Stimulated activated CD4-positive, alpha-beta T cell treated with anti-CD3 and anti-CD28 coated beads, Interleukin-15, amount 100 ng/mL, for 1 hour (primary cell): Measurements from ENCODE around the gene NDUFB10.

Experiments
- DNase-seq, 2 donors: peaks; one replicate each; pipeline ENCODE4 v3.0.0-alpha.2; 2020; ENCODE audit warnings: low read depth in 1 of 2, low spot score in 1 of 2

NDUFB10 gene

DNA sequence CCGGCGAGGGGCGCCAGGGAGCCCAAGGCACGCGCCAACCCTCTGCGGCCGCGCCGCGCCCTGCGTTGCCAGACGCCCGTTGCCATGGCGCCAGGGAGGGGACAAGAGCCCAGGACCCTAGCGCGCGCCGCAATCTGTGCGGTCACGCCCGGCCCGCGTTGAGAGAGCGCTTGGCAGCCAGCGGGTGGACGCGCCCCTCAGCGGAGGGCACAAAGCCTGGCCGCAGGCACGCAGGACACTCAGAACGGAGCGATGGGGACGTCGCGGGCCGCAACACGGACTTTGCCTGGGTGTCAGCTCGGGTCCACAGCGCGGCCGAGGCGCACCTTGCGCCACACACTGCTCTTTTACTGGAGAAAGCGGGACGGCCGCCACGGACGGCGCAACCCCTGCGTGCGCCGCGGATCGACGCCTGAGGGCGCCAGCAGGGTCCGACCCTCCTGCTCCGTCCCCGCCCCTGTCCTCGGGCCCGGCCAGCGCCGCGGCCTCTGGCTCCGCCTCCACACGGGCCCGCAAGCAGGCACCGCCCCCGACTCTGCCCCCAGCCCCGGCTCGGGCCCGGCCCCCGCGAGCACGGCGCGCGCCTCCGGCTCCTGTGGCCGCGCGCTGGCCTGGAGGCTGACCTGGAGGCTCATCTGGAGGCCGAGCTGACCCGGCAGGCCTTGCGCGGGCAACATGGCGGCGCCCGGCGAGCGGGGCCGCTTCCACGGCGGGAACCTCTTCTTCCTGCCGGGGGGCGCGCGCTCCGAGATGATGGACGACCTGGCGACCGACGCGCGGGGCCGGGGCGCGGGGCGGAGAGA, 24.4 kb downstream of the NDUFB10 start, which contains the start of gene GFER:
Gene GFER (plus strand): TSS at position 650 of the 803 bp plus-strand sequence. CDS start 26 bp downstream, at position 676.
- peak in 1 of 2 donors; percentile 42 for DNase-seq

DNA sequence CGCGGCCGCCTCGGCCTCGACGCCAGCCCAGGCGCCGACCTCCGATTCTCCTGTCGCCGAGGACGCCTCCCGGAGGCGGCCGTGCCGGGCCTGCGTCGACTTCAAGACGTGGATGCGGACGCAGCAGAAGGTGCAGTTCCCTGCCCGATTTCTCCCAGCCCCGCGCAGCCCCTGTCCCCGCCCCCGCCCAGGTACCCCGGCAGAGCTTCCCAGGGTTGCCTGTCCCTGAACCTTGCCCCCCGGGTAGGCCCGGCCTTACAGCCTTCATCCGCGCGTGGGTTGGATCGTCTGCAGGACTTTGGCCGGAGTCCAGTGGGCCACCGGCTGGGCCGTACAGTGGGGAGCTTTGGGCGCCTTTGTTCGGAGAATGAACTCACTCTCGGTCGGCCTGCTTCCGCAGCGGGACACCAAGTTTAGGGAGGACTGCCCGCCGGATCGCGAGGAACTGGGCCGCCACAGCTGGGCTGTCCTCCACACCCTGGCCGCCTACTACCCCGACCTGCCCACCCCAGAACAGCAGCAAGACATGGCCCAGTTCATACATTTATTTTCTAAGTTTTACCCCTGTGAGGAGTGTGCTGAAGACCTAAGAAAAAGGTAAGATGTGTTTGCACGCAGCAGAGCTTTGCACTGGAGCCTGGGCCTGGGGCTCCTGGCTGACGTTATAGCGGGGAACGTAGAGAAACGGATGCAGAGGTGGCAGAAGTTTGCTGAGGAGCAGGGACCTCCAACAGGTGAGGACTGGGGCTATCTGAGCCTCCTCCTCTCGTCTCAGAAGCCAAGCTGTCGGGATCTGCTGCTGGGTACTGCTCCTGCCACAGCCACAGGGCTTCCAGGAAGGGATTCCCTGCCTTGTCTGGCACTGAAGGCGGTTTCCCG, 25.2 kb downstream of the NDUFB10 start:
- DNase-seq, result no peak

DNA sequence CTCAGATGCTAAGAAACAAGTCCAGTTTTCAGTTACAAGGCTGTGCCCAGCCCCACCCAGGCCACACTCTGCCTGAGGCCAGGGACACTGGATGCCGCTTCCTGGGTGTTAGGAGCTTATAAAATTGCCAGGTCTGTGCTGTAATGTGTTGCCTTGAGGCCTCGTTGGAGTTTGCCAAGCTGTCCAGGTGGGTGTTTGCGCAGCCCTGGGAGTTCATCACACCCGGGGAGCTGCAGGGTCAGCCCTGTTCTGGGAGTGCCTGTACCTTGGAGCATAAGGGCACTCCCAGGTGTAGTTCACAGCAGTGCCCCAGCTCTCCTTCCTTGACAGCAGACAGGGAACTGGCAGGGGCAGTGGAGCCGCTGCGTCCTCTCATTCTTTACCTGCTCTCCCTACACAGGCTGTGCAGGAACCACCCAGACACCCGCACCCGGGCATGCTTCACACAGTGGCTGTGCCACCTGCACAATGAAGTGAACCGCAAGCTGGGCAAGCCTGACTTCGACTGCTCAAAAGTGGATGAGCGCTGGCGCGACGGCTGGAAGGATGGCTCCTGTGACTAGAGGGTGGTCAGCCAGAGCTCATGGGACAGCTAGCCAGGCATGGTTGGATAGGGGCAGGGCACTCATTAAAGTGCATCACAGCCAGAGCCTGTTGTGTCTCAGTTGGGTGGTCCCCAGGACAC, 26.3 kb downstream of the NDUFB10 start:
- no peak for DNase-seq

DNA sequence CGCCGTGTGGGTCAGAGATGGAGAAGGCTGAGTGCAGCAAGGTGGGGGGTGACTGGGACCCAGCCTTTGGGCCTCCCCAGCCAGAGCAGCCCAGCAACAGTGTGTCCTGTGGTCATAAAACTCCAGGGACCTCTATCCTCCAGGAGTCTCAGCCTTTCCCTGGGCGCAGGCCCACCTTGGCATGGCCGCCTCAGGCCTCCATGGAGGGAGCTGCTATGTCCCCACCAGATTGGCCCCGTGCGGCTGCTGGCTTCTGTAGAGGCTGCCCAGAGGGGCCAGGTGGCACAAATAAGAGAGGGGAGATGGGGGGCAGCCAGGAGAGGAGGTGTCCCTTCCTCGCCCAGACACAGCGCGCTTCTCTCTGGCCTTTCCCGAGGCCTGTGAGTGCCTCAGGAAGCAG, 27.9 kb downstream of the NDUFB10 start:
- no peak for DNase-seq

DNA sequence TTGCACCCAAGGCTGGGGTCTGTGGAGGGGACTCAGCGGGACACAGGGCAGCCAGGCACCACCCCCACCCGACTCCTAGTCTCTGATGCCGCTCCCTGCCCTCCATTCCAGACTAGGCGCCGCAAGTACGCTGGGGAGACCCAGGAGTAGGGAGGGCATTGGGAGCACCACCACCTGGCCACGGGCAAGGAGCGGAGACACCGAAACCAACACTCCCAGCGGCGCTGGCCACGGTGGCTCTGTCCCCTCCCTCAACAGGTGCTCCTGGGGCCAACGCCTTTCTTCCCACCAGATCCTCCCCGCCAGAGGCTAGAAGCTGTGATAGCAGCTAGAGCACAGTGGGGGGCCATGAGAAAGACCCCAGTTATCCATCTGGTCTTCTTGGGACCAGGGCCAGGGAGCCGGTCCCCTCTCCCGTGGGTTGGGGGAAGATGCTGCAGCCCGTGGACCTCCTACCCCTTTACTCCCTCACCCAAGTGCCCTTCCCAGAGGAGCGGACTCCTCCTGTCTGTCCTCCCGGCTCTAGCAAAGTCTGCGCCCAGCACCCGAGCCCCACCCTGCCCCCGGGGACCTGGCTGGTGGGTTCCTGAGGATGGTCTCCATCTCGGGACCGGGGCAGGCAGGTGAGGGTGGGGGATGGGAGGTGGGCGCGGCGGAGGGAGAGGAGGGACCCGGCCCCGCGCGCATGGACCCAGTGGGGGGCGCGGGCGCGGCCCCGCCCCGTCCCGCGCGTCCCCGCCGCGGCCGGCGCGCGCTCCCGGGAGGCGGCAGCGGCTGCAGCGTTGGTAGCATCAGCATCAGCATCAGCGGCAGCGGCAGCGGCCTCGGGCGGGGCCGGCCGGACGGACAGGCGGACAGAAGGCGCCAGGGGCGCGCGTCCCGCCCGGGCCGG, 30.1 kb downstream of the NDUFB10 start, which contains the start of gene SYNGR3:
Gene SYNGR3 (plus strand): TSS at position 762 of the 892 bp plus-strand sequence. CDS start 133 bp downstream, outside the sequence.
- DNase-seq, result no peak

DNA sequence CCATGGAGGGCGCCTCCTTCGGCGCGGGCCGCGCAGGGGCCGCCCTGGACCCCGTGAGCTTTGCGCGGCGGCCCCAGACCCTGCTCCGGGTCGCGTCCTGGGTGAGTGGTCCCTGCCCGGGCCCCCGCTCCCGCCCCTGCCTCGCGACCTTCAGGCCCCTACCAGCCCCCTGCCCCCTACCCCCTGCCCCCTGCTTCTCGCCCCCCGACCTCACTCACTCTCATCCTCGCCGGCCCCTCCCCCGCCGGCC, 30.7 kb downstream of the NDUFB10 start:
- DNase-seq, result no peak

DNA sequence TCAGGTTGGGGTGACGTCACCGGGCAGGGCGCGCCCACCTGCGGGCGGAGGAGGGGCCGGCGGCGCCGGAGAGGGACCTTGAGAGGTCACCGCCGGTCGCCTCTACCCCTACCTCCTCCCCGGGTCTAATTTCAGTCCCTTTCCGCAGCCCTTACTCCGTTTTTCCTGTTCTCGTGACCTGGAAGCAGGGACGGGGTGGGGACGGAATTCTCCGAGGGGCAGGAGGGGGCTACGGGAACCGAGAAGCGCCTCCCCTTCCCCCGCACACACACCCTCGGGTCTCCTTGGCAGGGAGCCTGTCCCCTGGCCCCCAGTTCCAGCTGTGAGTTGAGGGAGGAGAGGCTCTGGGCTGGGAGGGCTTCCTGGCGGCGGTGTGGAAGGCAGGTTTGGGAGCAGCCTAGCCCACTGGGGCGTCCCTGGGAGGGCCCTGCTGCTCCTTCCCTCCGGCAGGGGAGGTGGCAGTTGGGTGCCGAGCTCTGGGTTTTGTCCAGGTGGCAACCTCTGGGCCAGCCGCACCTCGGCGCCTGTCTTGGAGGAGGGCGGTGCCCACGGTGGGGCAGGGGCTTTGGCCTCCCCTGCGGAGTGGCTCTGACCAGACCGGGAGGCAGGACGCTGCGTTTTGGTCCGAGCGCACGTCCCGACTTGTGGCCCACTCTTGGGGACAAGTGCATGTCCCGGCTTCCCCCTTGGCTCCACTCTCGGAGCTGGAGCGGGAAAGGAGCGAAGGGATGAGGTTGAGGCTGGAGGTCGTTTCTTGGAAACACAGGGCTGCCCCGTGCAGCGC, 31.2 kb downstream of the NDUFB10 start:
- no peak for DNase-seq

DNA sequence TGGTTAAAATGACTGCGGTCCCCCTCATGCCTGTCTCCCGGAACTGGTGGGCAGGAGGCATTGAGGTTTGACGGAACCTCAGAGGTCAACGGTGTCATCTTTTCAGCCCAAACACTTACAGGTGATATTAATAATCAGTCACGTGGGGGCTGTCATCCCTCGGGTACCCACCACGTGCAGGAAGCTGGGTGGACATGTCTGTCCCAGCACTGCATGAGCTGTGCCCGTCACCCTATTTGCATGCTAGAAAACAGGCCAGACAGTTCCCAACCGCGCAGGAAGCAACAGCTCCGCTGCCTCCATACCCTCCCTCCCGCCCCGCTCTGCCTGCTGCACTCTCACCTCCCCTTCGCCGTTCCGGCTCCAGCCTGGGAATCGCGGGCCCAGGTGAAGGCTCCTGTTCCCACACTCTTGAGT, 31.8 kb downstream of the NDUFB10 start:
- peak in 1 of 2 donors; percentile 26 for DNase-seq

DNA sequence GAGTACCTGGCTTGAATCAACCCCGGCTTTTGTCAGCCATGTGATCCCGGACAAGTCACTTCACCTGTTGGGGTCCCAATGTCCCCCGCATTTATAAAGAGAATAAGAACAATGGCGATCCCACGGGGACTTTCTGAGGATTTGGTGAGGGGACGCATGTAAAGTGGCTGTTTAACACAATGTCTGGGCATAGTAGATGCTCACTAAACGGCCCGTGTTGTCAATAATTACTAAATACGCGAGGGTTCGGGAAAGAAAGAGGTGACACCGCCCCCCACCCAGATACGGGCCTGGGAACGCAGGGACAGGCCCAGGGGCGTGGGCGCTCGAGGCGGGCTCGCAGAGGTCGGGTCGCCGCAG, 32.2 kb downstream of the NDUFB10 start:
- no peak for DNase-seq

DNA sequence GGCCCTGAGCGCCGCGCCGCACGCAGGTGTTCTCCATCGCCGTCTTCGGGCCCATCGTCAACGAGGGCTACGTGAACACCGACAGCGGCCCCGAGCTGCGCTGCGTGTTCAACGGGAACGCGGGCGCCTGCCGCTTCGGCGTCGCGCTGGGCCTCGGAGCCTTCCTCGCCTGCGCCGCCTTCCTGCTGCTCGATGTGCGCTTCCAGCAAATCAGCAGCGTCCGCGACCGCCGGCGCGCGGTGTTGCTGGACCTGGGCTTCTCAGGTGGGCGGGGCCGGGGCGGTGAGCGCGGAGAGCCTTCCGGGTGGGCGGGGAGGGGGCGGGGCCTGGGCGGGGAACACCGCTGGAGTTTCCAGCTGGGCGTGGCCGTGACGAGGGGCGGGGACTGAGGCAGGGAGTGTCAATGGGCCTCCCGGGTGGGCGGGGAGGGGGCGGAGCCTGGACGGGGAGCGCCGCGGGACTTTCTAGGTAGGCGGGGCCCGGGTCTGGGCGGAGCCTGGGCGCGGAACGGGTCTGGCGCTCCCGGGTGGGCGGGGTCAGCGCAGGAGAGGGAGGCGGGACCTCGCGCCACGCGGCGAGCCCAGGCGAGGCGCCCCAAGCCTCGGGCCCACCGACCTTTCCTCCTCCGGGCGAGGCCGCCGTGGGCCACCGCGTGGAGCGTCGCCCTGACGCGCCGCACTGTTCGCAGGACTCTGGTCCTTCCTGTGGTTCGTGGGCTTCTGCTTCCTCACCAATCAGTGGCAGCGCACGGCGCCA, 32.8 kb downstream of the NDUFB10 start:
- DNase-seq, result peak; percentile 97 to 99

DNA sequence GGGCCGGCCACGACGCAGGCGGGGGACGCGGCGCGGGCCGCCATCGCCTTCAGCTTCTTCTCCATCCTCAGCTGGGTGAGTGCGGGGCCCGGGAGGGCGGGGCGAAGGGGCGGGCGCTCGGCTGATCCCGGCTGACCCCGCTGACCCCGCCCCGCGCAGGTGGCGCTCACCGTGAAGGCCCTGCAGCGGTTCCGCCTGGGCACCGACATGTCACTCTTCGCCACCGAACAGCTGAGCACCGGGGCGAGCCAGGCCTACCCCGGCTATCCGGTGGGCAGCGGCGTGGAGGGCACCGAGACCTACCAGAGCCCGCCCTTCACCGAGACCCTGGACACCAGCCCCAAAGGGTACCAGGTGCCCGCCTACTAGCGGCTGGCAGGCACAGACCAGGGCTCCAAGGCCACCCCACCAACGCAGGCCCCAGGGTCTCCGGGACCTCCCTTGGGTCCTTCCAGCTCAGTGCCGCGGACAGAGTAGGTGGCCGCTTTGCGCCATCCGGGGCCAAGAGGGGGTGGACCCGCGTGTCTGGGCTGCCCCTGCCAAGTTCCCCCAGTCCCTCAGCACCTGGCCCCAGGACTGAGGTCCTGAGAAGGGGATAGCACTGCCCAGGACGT, 33.5 kb downstream of the NDUFB10 start:
- no peak for DNase-seq

DNA sequence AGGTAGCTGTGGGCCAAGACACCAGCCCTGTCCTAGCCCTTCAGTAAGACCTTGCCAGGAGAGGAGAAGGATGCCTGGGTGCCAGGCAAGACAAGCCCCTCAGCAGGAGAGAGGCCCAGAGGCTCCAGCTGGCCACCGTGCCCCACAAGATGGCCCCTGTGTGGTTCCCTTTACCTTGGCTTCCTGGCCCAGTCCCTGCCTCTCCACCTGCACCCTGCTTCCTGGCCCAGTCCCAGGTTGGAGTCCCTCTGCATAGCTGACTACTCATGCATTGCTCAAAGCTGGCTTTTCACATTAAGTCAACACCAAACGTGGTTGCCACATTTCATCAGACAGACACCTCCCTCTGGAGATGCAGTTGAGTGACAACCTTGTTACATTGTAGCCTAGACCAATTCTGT, 34.4 kb downstream of the NDUFB10 start:
- no peak for DNase-seq

DNA sequence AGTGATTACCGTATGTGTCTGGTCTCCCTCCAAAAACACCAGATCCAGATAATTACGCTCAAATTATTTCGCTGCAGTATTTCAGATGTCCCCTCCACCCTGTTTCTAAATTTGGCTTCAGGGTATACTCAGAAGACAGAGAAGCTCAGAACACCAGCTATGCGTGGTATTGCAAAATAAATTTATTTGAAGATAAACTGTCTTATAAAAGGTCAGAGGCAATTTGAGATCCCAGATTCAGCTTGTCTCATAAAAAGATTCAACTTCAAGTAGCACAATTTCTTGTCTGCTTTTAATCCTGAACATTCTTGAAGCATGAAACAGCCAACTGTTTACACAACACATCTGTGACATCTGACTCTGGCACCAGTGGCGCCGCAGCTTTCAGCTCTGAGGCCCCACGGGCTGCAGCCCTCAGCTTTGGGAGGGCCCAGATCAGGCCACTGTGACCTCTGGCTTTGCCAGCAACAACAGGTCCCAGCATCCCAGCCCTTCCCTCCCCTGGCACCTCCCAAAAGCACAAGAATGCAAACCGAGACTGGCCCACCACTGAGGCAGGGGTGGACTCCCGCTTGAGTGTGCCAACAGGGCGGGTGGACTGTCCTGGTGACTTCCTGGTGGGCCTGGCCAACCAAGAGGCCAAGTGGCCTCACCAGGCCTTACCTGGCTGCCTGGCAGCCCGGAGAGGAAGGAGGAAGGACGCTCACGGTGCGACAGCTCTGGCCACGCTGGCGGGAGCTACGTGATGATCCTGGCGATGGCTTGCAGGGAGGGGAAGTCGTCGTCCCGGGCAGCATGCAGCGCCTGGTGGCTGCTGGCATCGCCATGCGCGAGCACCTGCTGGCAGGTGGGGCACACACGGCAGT, 38.4 kb downstream of the NDUFB10 start:
- DNase-seq, result no peak

DNA sequence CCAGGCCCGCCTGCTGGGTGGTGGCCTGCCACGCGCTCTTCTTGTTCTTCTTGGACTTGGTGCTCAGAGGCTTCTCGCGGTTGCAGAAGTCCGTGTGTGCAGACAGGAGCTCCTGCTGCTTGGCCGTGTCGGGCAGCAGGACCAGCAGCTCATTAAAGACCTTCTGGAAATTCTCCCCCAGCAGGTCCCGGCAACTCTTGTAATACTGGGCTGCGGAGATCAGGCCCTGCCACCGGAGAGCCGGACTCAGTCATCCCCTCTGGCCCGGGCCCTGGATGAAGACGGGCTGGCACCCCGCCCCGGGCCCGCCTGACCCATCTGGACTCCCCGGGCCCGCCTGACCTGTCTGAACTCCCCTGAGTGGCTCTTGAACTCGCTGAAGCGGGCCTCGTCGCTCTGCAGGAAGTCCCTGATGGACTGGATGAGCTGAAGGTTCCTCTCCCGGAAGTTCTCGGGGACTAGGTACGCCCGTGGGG, 39.1 kb downstream of the NDUFB10 start:
- no peak for DNase-seq

DNA sequence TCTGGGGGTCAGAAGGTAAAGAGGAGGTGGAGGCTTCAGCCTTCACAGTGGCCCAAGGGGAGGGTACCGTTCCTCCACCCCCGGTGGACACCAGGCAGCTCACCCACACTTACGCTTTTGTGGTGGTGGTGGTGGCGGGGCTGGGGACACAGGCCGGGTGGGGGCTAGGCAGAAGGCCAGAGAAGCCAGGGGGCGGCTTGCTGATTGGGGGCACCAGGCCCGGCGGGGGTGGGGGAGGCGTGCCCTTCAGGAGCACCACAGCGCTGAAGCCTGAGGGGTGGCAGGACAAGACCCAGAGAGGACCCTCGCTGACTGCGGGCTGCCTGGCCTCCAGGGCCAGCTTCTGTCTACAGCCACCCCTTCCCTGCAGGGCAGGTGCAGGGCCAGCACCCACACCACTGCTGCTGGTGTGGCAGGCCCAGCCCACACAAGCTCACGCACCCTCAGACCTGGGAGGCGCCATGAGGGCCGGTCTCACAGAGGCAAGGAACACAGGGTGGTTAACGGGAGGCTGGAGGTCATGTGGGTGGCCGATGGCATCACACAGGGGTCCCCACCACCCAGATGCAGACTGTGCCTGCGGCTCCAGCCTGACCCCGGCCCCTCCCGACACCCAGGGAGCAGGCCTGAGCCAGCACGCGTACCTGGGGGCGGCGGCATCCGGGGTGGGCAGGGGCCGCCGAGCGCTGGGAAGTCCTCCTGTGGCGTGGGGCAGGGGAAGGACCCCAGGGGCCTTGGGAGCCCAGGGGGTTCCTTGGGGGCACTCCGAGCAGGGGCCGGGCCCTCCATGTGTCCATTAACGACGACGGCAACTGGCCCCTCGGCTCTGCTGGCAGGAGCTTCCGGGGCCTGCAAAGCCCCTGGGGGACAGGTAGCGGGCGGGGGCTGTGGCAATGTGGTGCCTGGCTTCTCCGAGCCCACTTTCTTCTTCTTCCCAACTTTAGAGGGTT, 39.8 kb downstream of the NDUFB10 start:
- DNase-seq, result no peak

DNA sequence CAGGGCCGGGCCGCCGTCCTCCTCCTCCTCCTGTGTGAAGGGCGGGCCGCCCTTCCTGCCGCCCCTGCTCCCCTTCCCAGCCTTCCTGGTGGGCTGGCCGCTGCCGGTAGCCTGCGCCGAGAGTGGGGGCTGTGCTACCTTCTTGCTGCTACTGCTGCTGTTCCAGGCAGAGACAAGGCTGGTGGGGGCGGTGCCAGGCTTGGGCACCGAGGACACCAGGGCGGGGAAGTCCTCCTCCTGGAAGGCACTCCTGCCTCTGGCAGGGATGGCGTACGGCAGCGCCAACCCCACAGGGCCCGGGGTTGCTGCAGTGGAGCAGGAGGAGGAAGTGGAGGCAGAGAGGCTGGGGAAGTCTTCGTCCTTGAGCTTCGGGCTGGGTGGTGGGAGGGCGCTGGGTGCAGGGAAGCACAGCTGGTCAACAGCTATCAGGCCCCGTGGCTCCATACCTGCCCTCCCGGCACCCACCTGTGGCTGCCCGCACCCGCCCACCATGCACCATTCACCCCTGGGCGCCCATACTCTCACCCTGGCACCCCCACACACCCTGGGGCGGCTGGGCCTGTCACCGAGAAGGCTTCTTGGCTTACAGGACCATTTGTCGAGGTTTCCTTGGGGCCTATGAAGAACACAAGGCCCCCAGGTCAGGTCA, 40.7 kb downstream of the NDUFB10 start:
- no peak for DNase-seq
